ENCODE measurements around the gene SNU13.

SNU13 gene

DNA sequence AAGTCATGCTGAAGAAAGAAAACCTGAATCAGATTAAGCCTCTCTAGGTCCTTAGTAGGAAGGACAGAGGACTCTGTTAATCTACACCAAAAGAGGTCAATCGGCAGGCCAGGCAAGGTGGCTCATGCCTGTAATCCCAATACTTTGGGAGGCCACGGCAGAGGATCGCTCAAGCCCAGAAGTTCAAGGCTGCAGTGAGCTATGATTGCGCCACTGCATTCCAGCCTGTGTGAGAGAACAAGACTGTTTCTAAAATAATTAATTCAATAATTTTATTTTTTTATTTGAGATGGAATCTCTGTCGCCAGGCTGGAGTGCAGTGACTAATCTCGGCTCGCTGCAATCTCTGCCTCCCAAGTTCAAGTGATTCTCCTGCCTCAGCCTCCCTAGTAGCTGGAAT lies 63.1 kb downstream of the SNU13 start:
- Histone ChIP-seq H3K27me3 (ENCODE audit: insufficient read depth, insufficient read length) (no peaks in the 10 kb centered on the region), H3K4me1 (ENCODE audit: insufficient read depth, insufficient read length) (no peaks in the 10 kb centered on the region), H3K9ac (ENCODE audit: insufficient read length, low read depth) (no peak overlapping the region), H3K36me3 (ENCODE audit: insufficient read depth, insufficient read length, low read length) (peaks cover 60% of the 10 kb centered on the region), H3K9me3 (ENCODE audit: insufficient read depth, low read length) (peaks cover 22% of the 10 kb centered on the region; the same call in 1 of the 2 replicates), H3K4me3 (ENCODE audit: insufficient read length, low read depth) (no peak overlapping the region)
- no peak for TF ChIP-seq SUZ12 (IDR thresholded peaks at IDR 0.05; ENCODE audit: extremely low read depth, insufficient read depth, insufficient read length)
- TF ChIP-seq YY1 (IDR thresholded peaks at IDR 0.05; ENCODE audit: insufficient read depth, insufficient read length): no peak
- no peak for DNase-seq (ENCODE audit: low read depth, low spot score)
